ENCODE results near the gene SCUBE1.

SCUBE1 gene

GRCh38 chr22:43293655-43294392, 49.3 kb downstream of the SCUBE1 start:
- no peak overlapping the region for H3K4me3 ChIP-seq (ENCODE audit: low read depth, low read length)
- peak; percentile 91 for DNase-seq (ENCODE audit: low read depth)
- peak; percentile 6; the same call in 1 of the 2 replicates for TF ChIP-seq CTCF (IDR thresholded peaks at IDR 0.05; ENCODE audit: control insufficient read depth, extremely low read depth, insufficient read depth)

GRCh38 chr22:43293259-43293654, 49.9 kb downstream of the SCUBE1 start:
- TF ChIP-seq CTCF (IDR thresholded peaks at IDR 0.05; ENCODE audit: control insufficient read depth, extremely low read depth, insufficient read depth) = no peak
- H3K4me3 ChIP-seq (ENCODE audit: low read depth, low read length) = no peak overlapping the region
- no peak for DNase-seq (ENCODE audit: low read depth)

- H3K4me3 ChIP-seq (ENCODE audit: low read depth, low read length) = no peak overlapping the region
- TF ChIP-seq CTCF (IDR thresholded peaks at IDR 0.05; ENCODE audit: control insufficient read depth, extremely low read depth, insufficient read depth) = no peak
- no peak for DNase-seq (ENCODE audit: low read depth)
These were observed 50.5 kb downstream of the SCUBE1 start for GRCh38 chr22:43292630-43293018.

GRCh38 chr22:43291381-43291780, 51.8 kb downstream of the SCUBE1 start:
- DNase-seq (ENCODE audit: low read depth) = no peak
- H3K4me3 ChIP-seq (ENCODE audit: low read depth, low read length) = no peak overlapping the region
- no peak for TF ChIP-seq CTCF (IDR thresholded peaks at IDR 0.05; ENCODE audit: control insufficient read depth, extremely low read depth, insufficient read depth)

- no peak for DNase-seq (ENCODE audit: low read depth)
- H3K4me3 ChIP-seq (ENCODE audit: low read depth, low read length) = no peak overlapping the region
- TF ChIP-seq CTCF (IDR thresholded peaks at IDR 0.05; ENCODE audit: control insufficient read depth, extremely low read depth, insufficient read depth) = no peak
These were observed 53.0 kb downstream of the SCUBE1 start for GRCh38 chr22:43289976-43290721.

- DNase-seq (ENCODE audit: low read depth) = no peak
- no peak overlapping the region for H3K4me3 ChIP-seq (ENCODE audit: low read depth, low read length)
- TF ChIP-seq CTCF (IDR thresholded peaks at IDR 0.05; ENCODE audit: control insufficient read depth, extremely low read depth, insufficient read depth) = no peak
These were observed 53.6 kb downstream of the SCUBE1 start for GRCh38 chr22:43289531-43289963.

All from LNCaP clone FGC (cell line).